ENCODE measurements around the gene NSF.

The NSF gene

DNA sequence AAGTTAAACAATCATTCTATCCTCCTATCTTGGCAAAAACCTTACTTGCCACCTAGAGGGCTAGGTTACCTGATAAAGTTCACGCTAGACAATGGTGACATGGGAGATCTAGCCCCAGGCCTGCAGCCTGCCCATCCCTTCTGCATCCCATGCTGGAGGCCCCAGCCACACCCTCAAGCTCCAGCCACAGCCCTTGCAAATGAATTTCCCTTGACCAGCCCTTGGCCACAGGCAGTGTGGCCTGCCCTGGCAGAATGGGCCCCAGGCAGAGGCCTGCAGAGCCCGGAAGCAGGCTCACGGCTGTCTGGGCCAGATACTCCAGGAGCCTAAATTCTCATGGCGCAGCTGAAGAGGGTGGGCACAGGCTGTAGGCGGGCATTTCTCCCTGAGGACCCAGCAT, 213.1 kb downstream of the NSF start:
- DNase-seq (ENCODE audit: low read depth): no peak

DNA sequence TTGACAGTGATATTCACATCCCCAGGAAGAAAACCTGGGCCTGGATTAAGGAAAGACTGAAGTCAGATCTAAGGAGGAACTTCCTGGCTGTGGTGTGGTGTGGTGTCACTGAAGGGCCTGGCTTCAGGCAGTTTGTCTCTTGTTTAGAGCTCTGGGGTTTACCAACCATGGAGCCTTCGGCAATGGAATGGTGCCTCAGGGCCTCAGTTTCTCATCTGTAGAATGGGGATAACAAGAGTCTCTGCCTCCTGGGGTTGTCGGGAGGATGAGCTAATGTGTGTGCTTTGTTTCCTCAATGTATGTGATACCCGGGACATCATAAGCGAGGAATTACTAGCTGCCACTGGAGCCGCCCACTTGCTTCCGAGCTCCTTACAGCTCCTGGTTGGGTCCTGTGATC, 215.3 kb downstream of the NSF start:
- no peak for DNase-seq (ENCODE audit: low read depth)
